Left renal pelvis (tissue), 4 donors: ENCODE measurements around the gene BEND4. TPM values are rescaled to one million over a fixed set of nuclear protein-coding genes. Genes with fewer than 3 reads are reported as not detected.
"Not testable (repeated sequence)": the region's sequence is repeated elsewhere in the genome, so short reads cannot be mapped to it uniquely, and the experiment has no call there.

Source experiments
- DNase-seq, 4 donors: peaks; one replicate each; pipeline ENCODE4 v3.0.0-alpha.2; 2013; ENCODE audit warnings: low read depth in 4 of 4, low spot score in 3 of 4
- polyA plus RNA-seq, 4 donors: library from polyadenylated mRNA; unstranded; fragments of 120-200 nt; gene quantifications; one replicate each; pipeline ENCODE4 v1.2.1, GENCODE V29; 2013; ENCODE audit not compliant: insufficient read length in 4 of 4

Gene BEND4
- 1 to 10 TPM; 1.1 to 3.8 (median 1.4) TPM for polyA plus RNA-seq

DNA sequence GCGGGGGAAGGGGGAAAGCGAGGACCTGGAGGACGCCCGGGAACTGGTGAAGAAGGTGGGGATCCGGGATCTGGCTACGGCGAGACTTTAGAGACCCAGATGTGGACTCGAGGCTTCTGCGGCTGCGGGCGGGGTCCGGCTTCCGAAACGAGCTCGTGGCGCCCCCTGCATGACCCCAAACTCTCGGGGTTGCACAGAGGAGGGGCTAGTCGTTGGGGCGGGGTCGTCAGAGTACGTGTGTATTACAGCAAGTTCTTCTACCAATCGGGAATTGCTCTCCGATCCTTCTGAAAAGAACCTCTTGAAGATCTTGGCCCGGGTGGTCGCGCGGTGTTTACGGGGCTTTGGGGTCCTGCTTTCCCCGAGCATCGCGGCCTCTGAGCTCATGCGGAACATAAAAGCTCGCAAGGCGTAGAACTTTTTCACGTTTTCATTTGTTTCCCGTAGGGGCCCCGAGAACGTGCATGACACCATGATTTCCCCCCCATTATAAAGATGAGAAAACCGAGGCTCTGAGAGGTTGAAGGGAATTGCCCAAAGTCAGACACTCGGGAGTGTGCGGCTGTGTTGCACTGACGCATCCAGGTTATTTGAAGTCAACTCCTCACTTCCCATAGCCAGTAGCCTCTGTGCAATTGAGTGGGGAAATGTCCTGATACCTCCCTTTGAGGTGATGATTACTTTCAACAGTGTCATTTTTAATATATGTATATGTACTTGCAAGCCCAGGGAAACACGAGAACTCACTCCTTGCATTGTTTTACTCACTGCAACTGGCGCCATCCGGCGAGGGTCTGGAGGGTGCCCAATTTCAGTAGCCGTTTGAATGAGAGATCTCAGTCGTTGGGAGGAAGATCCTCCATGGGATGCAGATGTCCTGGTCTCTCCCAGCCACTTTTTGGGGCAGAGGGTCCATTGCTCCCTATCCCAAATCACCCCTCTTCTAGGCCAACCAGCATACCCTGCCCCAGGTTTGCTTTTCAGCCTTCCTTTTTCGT lies at the start of gene BEND4:
TSS of gene BEND4 (minus strand) at position 149 of the 998 bp plus-strand sequence. CDS start 512 bp downstream, outside the sequence.
- DNase-seq, result no peak

DNA sequence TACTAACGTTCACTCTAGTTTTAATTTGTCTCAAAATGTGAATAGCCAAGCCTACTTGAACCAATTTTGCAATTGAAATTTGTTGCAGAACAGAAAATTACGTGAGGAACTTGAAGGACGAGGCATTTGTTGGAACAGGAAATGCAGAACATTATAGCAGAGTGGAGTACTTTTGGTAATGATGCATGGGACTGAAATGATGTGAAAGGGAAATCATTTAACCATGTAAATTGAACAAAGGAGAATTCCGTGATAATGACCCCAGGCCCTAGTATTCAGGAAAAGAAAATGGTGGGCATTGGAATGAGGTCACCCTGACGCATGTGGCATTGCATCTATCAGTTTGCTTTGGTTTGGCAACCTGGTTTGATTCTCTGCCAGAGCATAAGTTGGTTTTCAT lies 44.9 kb upstream of the BEND4 start:
- no peak for DNase-seq

DNA sequence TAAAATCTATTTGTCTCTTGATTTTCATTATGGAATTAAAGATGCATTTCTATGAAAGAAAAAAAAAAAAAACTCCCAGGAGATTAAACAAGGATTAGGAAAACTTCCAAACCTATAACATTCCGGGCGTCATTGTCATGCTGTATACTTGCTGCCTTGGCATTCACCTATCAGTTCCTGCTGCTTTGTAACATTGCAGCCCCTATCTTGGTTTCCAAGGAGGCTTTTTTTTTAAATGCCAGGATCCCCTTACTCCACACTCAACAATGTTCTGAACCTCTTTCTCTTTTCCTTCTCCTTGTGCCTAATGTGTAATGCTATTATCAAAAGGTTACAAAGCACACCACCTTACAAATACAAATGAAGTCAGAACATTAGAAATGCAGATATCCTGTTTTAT lies 20.5 kb upstream of the BEND4 start:
- no peak for DNase-seq

DNA sequence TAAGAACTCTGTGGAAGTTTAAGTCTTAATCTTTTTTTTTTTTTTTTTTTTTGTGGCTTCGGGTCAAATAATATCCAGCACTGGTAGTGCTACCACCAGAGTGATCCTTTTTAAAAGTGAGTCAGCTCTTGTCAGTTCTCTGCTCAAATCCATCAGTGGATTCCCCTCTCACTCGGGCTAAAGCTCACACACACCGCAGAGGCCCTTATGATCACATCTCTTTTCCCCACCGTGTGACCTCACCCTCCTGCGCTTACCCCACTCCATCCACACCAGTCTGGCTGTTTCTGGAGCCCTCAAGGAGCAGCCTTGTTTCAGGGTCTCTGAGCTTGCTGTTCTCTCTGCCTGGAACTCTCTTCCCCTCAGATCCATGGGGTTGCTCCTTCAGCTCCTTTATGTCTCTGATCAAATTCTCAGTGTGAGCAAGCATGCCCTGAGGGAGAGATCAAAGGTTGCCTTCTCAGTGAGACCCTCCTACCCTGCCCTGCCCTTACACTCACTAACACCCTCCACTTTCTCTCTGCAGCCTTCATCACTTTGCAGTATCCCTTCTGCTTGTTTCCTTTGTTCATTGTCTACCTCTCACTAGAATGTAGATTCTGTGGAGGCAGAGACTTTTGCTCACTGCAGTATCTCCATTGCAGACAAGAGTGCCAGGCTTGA lies 19.8 kb upstream of the BEND4 start:
- no peak for DNase-seq

DNA sequence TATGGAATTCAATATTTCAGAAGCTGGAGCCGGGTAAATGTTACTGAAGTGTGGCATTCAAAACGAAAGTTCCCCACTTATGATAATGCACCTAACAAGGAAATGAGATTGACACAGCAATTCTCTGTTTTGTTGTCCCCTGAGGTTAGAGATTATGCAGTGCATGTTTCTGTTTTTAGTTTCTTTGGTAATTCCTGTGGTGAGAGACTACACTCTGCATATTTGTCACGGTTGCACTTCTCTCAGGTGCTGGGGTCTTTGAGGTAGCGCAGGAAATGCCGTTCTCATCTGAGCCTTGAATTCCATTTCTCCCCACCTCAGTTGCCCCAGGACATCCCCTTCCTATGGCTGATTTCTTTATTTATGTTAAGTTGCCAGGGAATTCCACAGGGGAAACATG lies 15.3 kb upstream of the BEND4 start:
- DNase-seq, result no peak

- DNase-seq, result not testable (repeated sequence)
Measured at GRCh38 chr4:42166186-42166585, 13.7 kb upstream of the BEND4 start.

DNA sequence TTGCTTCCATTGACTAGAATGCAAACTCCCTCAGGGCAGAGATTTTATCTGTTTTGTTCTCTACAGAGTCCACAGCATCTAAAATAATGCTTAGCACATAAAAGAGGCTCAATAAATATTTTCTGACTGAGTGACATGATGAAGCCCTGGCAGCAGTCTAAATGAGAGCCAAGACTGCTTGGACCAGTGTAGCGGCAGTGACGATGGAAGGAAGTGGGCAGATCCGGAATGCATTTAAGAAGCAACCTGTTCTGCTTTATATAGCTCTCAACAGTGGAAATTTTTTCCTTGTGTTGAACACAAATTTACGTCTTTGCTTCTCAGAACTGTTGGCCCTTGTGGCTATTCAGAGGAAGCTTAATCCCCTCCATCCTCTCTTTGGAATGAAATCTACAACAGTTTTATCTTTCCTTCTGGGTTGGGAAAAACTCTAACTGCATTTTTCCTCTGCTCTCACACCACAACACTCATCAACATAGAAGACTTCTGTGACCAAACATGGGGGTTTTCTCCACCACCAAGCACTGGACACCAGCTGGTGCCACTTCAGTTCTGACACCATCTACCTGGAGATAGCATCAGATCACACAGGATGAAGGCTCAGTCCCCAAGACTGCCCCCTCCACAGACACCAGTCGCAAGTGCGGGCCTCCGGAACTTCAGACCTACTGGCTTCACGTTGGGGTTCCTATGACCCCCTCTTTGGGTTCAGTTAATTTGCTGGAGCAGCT lies 7.0 kb upstream of the BEND4 start:
- no peak for DNase-seq

- no peak for DNase-seq
Measured at GRCh38 chr4:42151568-42152506, 618 bp downstream of the BEND4 start.

GRCh38 chr4:42150653-42151567 lies 1.5 kb downstream of the BEND4 start:
- no peak for DNase-seq

- no peak for DNase-seq
Measured at GRCh38 chr4:42149004-42149403, 3.5 kb downstream of the BEND4 start.

- no peak for DNase-seq
Measured at GRCh38 chr4:42148425-42148824, 4.0 kb downstream of the BEND4 start.

DNA sequence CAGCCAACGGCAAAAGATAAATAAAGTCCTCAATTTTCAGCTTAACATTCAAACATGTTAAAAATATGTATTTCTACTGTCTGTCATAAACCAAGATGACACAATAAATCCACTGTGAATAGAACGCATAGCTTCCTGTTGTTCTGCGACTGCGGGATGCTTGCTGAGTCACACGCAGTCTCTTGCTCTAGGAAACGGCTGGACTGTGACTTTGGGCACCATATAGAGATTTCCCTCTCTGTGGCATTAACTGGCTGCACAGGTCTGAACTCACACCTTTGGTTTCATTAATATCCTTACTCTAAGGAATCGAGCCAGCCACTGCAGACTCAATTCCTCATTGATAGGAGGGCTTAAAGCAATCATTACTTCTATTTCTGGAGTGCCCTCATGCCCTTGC lies 8.4 kb downstream of the BEND4 start:
- DNase-seq, result no peak

DNA sequence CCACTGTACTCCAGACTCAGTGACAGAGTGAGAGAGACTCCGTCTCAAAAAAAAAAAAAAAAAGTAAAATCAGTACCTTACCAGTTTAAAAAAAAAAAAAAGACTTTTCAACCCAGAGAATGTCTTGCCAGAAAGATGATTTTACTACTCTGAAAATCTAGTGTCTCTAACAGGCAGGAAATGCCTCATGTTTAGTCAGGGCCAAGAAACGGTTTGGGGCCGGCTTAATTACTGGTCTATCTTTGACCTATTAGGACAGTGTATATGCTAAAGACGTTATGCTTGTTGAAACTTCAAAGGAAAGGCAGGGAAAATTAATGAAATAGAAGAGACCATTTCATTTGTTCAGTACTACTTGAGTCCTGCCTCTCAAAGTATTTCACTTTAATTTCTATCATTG lies 9.9 kb downstream of the BEND4 start:
- no peak for DNase-seq

GRCh38 chr4:42136371-42136770 lies 16.1 kb downstream of the BEND4 start:
- DNase-seq, result no peak

DNA sequence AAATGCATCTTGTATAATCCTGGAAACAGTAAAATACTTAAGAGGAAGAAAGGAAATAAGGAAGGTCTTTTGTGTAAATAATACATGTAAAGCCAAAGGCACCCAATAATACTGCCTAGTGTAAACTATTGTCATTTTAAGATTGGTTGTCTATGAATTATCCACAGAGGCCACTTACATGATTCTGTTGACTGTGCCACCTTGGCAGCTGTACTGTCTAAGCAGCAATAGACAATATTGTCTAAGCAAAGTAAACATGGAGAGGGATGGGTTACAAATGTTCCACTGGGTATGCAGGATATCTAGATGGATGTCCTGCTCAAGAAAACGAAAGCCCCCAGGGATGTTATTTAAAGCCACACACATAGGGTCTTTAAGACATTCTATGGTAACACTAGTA lies 19.4 kb downstream of the BEND4 start:
- no peak for DNase-seq

- no peak for DNase-seq
Measured at GRCh38 chr4:42132099-42132498, 20.4 kb downstream of the BEND4 start.

DNA sequence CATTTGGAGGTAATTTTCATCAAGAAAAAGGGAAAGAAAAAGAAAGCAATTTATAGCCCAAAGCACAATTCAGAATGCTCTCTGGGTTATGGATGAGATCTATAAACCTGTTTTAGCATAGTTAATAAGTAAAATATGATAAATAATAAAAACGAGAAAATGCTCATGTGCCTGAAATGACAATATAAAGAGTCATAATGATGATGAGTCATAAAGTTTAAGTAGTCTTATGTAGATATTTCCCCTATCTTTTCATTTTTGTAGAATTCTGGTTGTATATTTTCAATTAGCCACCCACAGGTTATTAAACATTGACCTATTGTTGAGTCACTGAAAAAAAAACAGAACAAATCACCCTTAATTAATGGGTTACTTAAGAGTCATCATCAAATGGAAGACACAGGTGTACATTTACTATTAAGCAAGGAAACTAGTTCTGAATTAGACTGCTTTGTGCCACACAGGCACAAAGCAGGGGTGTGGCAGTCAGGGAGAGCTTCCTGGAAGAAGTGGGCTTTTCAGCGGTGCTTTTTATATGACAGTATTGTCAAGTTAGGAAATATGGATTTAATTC lies 29.3 kb downstream of the BEND4 start:
- DNase-seq, result no peak

- no peak for DNase-seq
Measured at GRCh38 chr4:42122237-42122636, 30.2 kb downstream of the BEND4 start.

DNA sequence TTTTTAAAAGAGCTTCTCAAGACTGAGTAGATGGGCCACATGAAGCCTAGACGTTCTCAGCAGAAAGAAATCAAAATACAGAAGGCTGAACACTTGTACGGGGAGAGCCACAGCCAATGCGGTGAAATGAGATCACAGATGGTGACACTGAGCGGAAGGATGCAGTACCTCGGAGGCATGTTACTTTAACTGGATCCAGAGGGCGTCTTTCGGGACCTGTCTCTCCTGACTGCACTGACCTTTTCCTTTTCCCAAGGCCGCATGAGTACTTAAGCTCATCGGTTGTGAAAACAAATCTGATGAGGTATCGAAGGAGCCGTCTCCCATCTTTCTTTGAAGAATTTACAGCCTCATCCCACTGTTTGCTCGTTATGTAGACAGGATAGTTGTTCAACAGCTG lies 32.6 kb downstream of the BEND4 start:
- no peak for DNase-seq
